AG09309 (cell line): Measurements from ENCODE around the gene HSPG2.

Experiments
- DNase-seq: peaks from one replicate; pipeline ENCODE4 v3.0.0-alpha.2; 2010; ENCODE audit warnings: low read depth
- H3K4me3 ChIP-seq: 2 replicates; pipeline ENCODE4 v1.5.1; 2011; ENCODE audit warnings: mild to moderate bottlenecking, low read depth, low read length, moderate library complexity; ENCODE audit not compliant: control insufficient read depth
- TF ChIP-seq, protein P1 (sequence below): IDR thresholded peaks from 2 replicates; pipeline ENCODE4 v1.5.1; 2011; ENCODE audit warnings: mild to moderate bottlenecking, low read depth, low read length, inconsistent platforms; ENCODE audit not compliant: insufficient read depth, control insufficient read depth; ENCODE audit errors: missing control alignments

The HSPG2 gene

DNA sequence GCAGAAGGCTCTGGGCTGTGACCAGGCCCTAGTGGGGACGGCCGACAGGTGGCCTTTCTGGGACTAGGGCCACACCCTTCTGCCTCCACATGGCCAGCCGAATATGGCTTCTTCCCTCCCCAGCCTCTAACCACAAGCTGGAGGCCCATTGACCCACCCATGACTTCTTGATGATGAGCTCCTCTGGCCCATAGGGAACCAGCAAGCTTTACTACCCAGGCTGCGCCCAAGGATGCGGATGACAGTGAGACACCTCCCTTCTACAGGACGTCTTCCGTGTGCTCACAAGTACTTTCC lies 84.0 kb downstream of the HSPG2 start:
- TF ChIP-seq, protein P1, sequence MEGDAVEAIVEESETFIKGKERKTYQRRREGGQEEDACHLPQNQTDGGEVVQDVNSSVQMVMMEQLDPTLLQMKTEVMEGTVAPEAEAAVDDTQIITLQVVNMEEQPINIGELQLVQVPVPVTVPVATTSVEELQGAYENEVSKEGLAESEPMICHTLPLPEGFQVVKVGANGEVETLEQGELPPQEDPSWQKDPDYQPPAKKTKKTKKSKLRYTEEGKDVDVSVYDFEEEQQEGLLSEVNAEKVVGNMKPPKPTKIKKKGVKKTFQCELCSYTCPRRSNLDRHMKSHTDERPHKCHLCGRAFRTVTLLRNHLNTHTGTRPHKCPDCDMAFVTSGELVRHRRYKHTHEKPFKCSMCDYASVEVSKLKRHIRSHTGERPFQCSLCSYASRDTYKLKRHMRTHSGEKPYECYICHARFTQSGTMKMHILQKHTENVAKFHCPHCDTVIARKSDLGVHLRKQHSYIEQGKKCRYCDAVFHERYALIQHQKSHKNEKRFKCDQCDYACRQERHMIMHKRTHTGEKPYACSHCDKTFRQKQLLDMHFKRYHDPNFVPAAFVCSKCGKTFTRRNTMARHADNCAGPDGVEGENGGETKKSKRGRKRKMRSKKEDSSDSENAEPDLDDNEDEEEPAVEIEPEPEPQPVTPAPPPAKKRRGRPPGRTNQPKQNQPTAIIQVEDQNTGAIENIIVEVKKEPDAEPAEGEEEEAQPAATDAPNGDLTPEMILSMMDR: no peak
- no peak for DNase-seq
- no peak overlapping the region for H3K4me3 ChIP-seq

DNA sequence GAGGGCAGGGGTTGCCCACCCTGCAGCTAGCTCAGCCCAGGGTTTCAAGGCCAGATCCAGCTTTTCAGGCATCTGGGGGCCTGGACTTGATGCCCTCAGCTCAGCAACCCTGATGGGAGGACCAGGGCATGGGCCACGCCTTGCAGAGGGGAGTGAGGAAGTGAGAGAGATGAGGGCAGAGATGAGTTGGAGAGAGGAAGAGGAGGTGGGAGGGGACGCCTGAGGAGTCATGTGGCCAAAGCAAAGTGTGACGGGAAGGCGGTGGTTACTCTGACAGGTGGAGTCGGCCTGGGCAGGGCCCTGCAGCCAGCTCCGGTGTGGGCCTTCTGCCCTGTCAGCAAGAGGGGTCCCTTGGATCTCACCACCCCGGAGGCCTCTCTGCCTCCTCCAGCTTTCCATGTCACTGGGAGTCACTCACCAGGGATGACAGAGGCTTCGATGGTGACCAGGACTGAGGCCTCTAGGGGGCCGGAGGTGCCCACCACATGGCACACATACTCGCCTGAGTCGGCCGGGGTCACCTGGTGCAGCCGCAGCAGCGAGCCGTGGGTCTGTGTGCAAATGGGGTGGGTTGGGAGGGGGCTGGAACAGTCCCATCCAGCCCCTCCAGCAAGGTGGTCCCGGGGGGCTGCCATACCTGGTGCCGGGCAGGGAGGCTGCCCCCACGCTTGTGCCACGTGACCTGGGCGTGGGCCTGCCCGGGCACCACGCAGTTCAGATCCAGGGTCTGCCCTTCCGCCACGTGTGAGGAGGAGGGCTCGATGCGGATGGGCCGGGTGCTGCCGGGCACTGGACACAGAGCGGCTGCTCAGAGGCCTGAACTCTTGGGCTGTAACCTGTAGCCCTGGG lies 84.6 kb downstream of the HSPG2 start:
- no peak overlapping the region for H3K4me3 ChIP-seq
- DNase-seq: no peak
- TF ChIP-seq, protein P1: no peak

DNA sequence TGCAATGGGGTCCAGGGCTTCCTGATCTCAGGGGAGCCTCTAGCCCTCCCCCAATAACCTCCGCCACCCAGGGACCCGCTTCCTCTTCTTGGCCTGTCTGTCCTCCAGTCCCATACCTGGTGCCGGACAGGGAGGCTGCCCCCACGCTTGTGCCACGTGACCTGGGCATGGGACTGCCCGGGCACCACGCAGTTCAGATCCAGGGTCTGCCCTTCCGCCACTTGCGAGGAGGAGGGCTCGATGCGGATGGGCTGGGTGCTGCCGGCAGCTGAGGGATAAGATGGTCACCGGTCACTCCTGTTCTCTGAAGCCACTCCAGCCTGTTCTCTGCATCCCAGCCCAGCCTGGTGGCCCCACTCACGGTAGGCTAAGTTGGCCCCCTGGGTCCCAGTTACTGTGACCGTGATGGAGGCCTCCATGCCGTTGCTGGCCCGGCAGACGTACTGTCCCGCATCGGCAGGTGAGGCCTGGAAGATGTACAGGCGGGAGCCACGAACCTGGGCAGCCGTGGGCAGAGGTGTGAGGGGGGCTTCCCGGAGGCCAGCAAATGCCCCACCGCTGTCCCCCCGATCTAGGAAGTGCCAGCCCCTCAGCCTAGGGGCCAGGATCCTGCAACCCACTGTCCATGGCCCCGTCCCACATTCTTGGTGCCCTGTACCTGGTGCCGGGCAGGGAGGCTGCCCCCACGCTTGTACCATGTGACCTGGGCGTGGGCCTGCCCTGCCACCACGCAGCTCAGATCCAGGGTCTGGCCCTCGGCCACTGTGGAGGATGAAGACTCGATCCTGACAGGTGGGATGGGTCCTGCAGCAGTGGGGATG lies 85.5 kb downstream of the HSPG2 start:
- TF ChIP-seq, protein P1: no peak
- no peak for DNase-seq
- no peak overlapping the region for H3K4me3 ChIP-seq

DNA sequence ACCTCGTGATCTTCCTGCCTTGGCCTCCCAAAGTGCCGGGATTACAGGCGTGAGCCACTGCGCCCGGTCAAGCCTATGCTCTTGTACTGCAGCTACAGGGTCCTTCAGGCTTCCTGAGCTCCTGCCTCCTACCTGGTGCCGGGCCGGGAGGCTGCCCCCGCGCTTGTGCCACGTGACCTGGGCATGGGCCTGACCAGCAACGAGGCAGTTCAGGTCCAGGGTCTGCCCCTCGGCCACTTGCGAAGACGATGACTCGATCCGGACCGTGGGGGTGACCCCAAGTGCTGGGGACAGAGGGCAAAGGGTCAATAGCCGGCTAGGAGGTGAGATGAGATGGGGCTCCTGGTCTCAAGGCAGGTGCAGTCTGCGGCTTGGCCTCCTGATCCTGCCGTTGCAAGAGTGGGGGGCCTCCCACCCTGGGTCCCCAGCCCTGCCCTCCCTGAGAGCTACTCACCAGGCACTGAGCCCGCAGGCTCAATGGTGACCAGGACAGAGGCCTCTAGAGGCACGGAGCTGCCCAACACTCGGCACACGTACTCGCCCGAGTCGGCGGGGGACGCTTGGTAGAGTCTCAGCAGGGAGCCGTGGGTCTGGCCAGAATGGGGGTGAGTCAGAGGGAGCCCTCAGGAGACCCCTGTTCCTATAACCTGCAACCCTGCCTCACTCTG lies 87.1 kb downstream of the HSPG2 start:
- no peak for DNase-seq
- no peak overlapping the region for H3K4me3 ChIP-seq
- TF ChIP-seq, protein P1: no peak

DNA sequence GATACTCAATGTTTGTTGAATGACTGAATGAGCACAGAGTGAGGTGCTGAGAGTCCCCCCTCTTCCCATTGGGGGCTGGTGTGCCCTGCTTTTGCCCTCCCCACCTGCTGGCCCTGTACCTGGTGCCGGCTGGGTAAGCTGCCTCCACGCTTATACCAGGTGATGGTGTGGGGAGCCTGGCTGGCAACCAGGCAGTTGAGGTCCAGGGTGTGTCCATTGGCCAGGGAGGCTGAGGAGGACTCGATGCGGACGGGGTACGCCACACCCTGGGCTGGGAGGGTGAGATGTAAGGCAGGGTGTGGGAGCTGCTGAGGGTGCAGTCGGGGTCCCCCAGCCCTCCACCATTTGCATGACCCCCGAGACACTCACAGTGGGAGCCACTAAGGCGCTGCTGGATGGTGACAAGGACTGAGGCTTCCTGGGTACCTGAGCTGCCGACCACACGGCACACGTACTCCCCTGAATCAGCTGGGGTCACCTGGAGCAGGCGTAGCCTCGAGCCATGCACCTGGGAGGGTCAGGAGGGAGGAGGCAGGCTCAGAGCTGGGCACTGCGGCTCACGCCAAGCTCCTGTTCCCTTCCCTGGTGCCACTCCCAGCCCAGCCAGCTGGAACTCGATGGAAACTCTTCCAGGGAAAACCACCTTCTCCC lies 88.5 kb downstream of the HSPG2 start:
- no peak overlapping the region for H3K4me3 ChIP-seq
- no peak for DNase-seq
- TF ChIP-seq, protein P1: no peak

DNA sequence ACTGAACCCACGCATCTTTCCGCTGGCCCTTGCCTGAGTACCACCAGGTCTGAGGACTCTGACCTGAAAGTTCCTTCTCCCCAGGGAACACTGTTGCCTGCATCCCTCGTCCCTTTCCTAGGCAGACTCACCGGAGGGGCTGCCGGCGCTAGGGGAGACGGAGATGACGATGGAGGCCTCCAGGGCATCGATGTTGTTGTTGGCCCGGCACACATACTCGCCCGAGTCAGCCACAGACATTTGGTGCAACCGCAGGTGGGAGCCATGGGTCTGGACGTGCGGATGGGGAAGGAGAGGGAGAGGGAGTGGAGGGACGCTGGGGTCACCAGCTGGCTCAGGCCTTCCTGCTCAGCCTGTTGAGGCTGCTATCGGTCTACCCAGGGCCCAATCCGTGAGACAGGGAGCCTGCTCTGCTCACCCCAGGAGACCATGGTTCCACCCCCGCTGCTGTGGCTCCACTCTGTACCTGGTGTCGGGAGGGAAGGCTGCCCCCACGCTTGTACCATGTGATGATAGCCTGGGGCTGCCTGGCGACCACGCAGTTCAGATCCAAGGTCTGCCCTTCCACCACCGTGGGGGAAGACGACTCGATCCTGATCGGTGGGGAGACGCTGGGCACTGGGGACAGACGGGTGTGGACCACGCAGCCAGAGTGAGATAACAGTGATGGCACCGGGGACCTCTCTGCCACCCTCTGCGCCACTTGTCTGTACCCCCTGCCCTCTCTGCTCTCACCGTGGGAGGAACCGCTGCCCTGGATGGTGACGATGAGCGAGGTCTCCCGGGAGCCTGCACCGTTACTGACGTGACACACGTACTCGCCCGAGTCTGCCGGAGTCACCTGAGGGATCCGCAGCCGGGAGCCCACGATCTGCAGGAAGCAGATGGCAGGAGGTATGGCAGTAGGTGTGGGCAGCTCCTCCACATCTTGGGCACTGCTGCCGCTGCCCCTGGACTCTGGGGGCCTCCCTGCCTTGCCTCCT lies 89.6 kb downstream of the HSPG2 start:
- TF ChIP-seq, protein P1: no peak
- H3K4me3 ChIP-seq: no peak overlapping the region
- no peak for DNase-seq
